ENCODE results near the gene PRKG1. TPM values are rescaled to one million over a fixed set of nuclear protein-coding genes. Genes with fewer than 3 reads are reported as not detected.

The PRKG1 gene
- total RNA-seq, 1 experiment from 2014 or later = 0.09 TPM

GRCh38 chr10:52259426-52259812, 1185.1 kb downstream of the PRKG1 start:
- Mint-ChIP-seq H3K4me1 (ENCODE audit: low read depth, unreplicated experiment) (no peaks in the 10 kb centered on the region), H3K9me3 (ENCODE audit: unreplicated experiment) (no peaks in the 10 kb centered on the region), H3K27me3 (ENCODE audit: insufficient read depth, unreplicated experiment) (no peaks in the 10 kb centered on the region), H3K36me3 (ENCODE audit: insufficient read depth, unreplicated experiment) (no peaks in the 10 kb centered on the region), H3K27ac (ENCODE audit: unreplicated experiment) (no peak overlapping the region), H3K4me3 (ENCODE audit: unreplicated experiment) (no peak overlapping the region)
- Histone ChIP-seq H3K27me3 (replicated peaks; ENCODE audit: control insufficient read depth, insufficient read depth, low read length) (no peaks in the 10 kb centered on the region), H3K4me3 (ENCODE audit: low read depth, low read length) (no peak overlapping the region), H3K4me1 (no peaks in the 10 kb centered on the region), H3K9me3 (no peaks in the 10 kb centered on the region), H3K36me3 (ENCODE audit: control insufficient read depth, insufficient read depth, low read length) (no peaks in the 10 kb centered on the region)
- POLR2A ChIA-PET = no interaction called here
- TF ChIP-seq CTCF (IDR thresholded peaks at IDR 0.05; ENCODE audit: insufficient read depth in 1 of 2, low read depth in 1 of 2, low read length in 1 of 2, severe bottlenecking in 1 of 2, unreplicated experiment in 1 of 2) = no peak
- intact Hi-C loops (cut with micrococcal nuclease; ENCODE audit: unreplicated experiment) = no loop called here
- BruUV-seq (replicated peaks) = no TSS peak
- CTCF ChIA-PET = no interaction called here
- DNase-seq = no peak

DNA sequence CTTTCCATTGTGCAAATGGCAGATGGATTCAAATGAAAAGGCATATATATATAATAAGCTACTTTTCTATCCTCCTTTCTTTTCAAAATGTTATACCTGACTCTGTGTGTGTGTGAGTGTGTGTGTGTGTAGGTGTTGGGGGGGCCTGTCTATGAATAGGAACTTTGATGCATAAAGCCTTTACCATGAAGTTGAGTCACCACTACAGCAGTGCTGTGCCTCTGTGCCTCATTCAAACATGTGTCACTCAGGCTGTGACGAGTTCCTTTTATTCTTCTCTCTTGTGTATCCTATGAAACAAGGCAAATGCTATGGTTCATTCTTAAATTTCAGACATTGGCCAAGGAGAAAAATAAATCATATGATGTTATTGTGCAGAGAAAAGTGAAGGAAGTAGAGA, 1187.1 kb downstream of the PRKG1 start:
- Mint-ChIP-seq H3K27me3 (ENCODE audit: insufficient read depth, unreplicated experiment) (no peaks in the 10 kb centered on the region), H3K36me3 (ENCODE audit: insufficient read depth, unreplicated experiment) (no peaks in the 10 kb centered on the region), H3K4me1 (ENCODE audit: low read depth, unreplicated experiment) (no peaks in the 10 kb centered on the region), H3K4me3 (ENCODE audit: unreplicated experiment) (no peak overlapping the region), H3K9me3 (ENCODE audit: unreplicated experiment) (no peaks in the 10 kb centered on the region), H3K27ac (ENCODE audit: unreplicated experiment) (no peak overlapping the region)
- no peak for DNase-seq
- H3K4me3 ChIP-seq (ENCODE audit: low read depth, low read length) = no peak overlapping the region
- ChIA-PET POLR2A (no interaction called here), CTCF (no interaction called here)
- no peaks in the 10 kb centered on the region for H3K9me3 ChIP-seq
- intact Hi-C loops (cut with micrococcal nuclease; ENCODE audit: unreplicated experiment) = no loop called here
- TF ChIP-seq CTCF (IDR thresholded peaks at IDR 0.05; ENCODE audit: insufficient read depth in 1 of 2, low read depth in 1 of 2, low read length in 1 of 2, severe bottlenecking in 1 of 2, unreplicated experiment in 1 of 2) = no peak
- H3K27me3 ChIP-seq (replicated peaks; ENCODE audit: control insufficient read depth, insufficient read depth, low read length) = no peaks in the 10 kb centered on the region
- no peaks in the 10 kb centered on the region for H3K36me3 ChIP-seq (ENCODE audit: control insufficient read depth, insufficient read depth, low read length)
- H3K4me1 ChIP-seq = no peaks in the 10 kb centered on the region
- BruUV-seq (replicated peaks) = no TSS peak

- no peaks in the 10 kb centered on the region for H3K4me1 Mint-ChIP-seq (ENCODE audit: low read depth, unreplicated experiment)
- no peak for DNase-seq
- ChIA-PET POLR2A (no interaction called here), CTCF (no interaction called here)
- Histone ChIP-seq H3K9me3 (no peaks in the 10 kb centered on the region), H3K27me3 (replicated peaks; ENCODE audit: control insufficient read depth, insufficient read depth, low read length) (no peaks in the 10 kb centered on the region), H3K4me3 (ENCODE audit: low read depth, low read length) (no peak overlapping the region), H3K4me1 (no peaks in the 10 kb centered on the region), H3K36me3 (ENCODE audit: control insufficient read depth, insufficient read depth, low read length) (no peaks in the 10 kb centered on the region)
- no peaks in the 10 kb centered on the region for H3K9me3 Mint-ChIP-seq (ENCODE audit: unreplicated experiment)
- H3K27ac Mint-ChIP-seq (ENCODE audit: unreplicated experiment) = no peak overlapping the region
- H3K27me3 Mint-ChIP-seq (ENCODE audit: insufficient read depth, unreplicated experiment) = no peaks in the 10 kb centered on the region
- no TSS peak for BruUV-seq (replicated peaks)
- H3K36me3 Mint-ChIP-seq (ENCODE audit: insufficient read depth, unreplicated experiment) = no peaks in the 10 kb centered on the region
- H3K4me3 Mint-ChIP-seq (ENCODE audit: unreplicated experiment) = no peak overlapping the region
- TF ChIP-seq CTCF (IDR thresholded peaks at IDR 0.05; ENCODE audit: insufficient read depth in 1 of 2, low read depth in 1 of 2, low read length in 1 of 2, severe bottlenecking in 1 of 2, unreplicated experiment in 1 of 2) = no peak
- intact Hi-C loops (cut with micrococcal nuclease; ENCODE audit: unreplicated experiment) = no loop called here
These were observed 1191.0 kb downstream of the PRKG1 start for GRCh38 chr10:52265131-52265926.

Data from Caco-2 (cell line).